Measurements from ENCODE around the gene SMARCD2.

DNA sequence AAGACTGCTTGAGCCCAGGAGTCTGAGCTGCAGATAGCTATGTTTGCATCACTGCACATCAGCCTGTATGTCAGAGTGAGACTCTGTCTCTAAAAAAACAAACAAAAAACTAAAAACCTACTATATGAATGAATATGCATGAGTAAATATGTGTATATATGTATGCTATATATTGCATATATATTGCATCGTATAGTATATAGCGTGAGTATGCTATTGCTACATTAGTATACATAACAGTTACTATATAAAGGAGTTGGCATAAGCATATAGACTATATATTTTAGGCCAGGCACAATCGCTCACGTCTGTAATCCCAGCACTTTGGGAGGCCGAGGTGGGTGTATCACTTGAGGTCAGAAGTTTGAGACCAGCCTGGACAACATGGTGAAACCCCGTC lies 52.4 kb downstream of the SMARCD2 start:
- no peak for TF ChIP-seq POLR2A (IDR thresholded peaks at IDR 0.05)
- TF ChIP-seq, protein P1, sequence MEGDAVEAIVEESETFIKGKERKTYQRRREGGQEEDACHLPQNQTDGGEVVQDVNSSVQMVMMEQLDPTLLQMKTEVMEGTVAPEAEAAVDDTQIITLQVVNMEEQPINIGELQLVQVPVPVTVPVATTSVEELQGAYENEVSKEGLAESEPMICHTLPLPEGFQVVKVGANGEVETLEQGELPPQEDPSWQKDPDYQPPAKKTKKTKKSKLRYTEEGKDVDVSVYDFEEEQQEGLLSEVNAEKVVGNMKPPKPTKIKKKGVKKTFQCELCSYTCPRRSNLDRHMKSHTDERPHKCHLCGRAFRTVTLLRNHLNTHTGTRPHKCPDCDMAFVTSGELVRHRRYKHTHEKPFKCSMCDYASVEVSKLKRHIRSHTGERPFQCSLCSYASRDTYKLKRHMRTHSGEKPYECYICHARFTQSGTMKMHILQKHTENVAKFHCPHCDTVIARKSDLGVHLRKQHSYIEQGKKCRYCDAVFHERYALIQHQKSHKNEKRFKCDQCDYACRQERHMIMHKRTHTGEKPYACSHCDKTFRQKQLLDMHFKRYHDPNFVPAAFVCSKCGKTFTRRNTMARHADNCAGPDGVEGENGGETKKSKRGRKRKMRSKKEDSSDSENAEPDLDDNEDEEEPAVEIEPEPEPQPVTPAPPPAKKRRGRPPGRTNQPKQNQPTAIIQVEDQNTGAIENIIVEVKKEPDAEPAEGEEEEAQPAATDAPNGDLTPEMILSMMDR (IDR thresholded peaks at IDR 0.05) = no peak
